ENCODE results near the gene PDXDC1. TPM values are rescaled to one million over a fixed set of nuclear protein-coding genes. Genes with fewer than 3 reads are reported as not detected.

PDXDC1 gene
- total RNA-seq, 1 donor from 2014 or later, result 123 TPM

- Histone ChIP-seq H3K4me3 (ENCODE audit: insufficient read depth, low read depth, low read length) (no peak overlapping the region), H3K9ac (ENCODE audit: low read length) (no peak overlapping the region), H2AFZ (ENCODE audit: low read depth, low read length) (no peak overlapping the region), H3K4me1 (ENCODE audit: insufficient read depth, low read length) (no peaks in the 10 kb centered on the region), H3K79me2 (ENCODE audit: insufficient read depth, low read length) (no peaks in the 10 kb centered on the region), H4K20me1 (ENCODE audit: insufficient read depth, low read length) (no peaks in the 10 kb centered on the region), H3K9me3 (ENCODE audit: insufficient read depth, low read depth, low read length) (no peaks in the 10 kb centered on the region), H3K27ac (ENCODE audit: low read depth, low read length) (no peak overlapping the region), H3K4me2 (ENCODE audit: low read length) (no peak overlapping the region), H3K27me3 (ENCODE audit: insufficient read depth, low read length) (peaks cover 6% of the 10 kb centered on the region), H3K36me3 (ENCODE audit: insufficient read depth, low read length) (no peaks in the 10 kb centered on the region)
- H3K27me3 Mint-ChIP-seq (ENCODE audit: low read depth, unreplicated experiment), result peaks cover 5% of the 10 kb centered on the region
- H3K27ac Mint-ChIP-seq (ENCODE audit: unreplicated experiment), result no peak overlapping the region
- H3K4me3 Mint-ChIP-seq (ENCODE audit: unreplicated experiment), result no peak overlapping the region
- H3K9me3 Mint-ChIP-seq (ENCODE audit: unreplicated experiment), result no peaks in the 10 kb centered on the region
- DNase-seq (ENCODE audit: low read depth) (no peak), FAIRE-seq (no peak)
- TF ChIP-seq EZH2 (IDR thresholded peaks at IDR 0.05; ENCODE audit: insufficient read depth, low read length) (no peak), CTCF (IDR thresholded peaks at IDR 0.05; ENCODE audit: insufficient read depth, low read depth, low read length) (no peak)
- no peaks in the 10 kb centered on the region for H3K4me1 Mint-ChIP-seq (ENCODE audit: low read depth, unreplicated experiment)
- peaks cover 3% of the 10 kb centered on the region for H3K36me3 Mint-ChIP-seq (ENCODE audit: low read depth, unreplicated experiment)
These were observed 19.1 kb upstream of the PDXDC1 start for GRCh38 chr16:14955546-14956231.

DNA sequence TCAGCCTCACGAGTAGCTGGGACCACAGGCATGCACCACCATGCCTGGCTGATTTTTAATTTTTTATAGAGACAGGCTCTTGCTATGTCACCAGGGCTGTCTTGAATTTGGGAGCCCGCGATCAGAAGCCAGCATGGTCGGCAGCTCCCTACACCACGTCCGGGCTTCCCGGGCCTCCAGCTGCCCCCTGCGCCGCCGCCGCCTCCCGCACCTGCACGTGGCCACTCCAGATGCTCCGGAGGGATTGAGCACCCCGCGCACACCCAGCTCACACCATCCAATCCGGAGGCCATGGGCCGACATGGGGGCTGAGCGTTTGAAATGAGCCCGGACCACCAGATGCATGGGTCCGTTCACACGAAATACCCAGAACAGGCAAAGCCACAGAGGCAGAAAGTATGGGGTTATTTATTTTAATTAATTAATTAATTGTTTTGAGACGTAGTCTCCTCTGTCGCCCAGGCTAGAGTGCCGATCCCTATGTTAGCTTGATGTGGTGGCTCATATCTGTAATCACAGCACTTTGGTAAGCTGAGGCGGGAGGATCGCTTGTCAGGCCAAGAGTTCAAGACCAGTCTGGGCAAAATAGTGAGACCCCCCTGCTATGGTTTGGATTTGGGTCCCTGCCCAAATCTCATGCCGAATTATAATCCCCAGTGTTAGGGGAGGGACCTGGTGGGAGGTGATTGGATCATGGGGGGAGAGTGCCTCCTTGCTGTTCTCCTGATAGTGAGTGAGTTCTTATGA, 17.1 kb upstream of the PDXDC1 start:
- peaks cover 3% of the 10 kb centered on the region for H3K36me3 Mint-ChIP-seq (ENCODE audit: low read depth, unreplicated experiment)
- H3K27ac Mint-ChIP-seq (ENCODE audit: unreplicated experiment), result no peak overlapping the region
- no peaks in the 10 kb centered on the region for H3K79me2 ChIP-seq (ENCODE audit: insufficient read depth, low read length)
- H3K27ac ChIP-seq (ENCODE audit: low read depth, low read length), result no peak overlapping the region
- no peak overlapping the region for H3K4me3 ChIP-seq (ENCODE audit: insufficient read depth, low read depth, low read length)
- no peaks in the 10 kb centered on the region for H3K9me3 Mint-ChIP-seq (ENCODE audit: unreplicated experiment)
- H2AFZ ChIP-seq (ENCODE audit: low read depth, low read length), result no peak overlapping the region
- H3K4me1 ChIP-seq (ENCODE audit: insufficient read depth, low read length), result no peaks in the 10 kb centered on the region
- H3K4me1 Mint-ChIP-seq (ENCODE audit: low read depth, unreplicated experiment), result no peaks in the 10 kb centered on the region
- peaks cover 9% of the 10 kb centered on the region for H3K27me3 ChIP-seq (ENCODE audit: insufficient read depth, low read length)
- H3K4me3 Mint-ChIP-seq (ENCODE audit: unreplicated experiment), result no peak overlapping the region
- peaks cover 12% of the 10 kb centered on the region for H3K27me3 Mint-ChIP-seq (ENCODE audit: low read depth, unreplicated experiment)
- H3K4me2 ChIP-seq (ENCODE audit: low read length), result no peak overlapping the region
- FAIRE-seq, result no peak
- DNase-seq (ENCODE audit: low read depth), result no peak
- no peaks in the 10 kb centered on the region for H3K36me3 ChIP-seq (ENCODE audit: insufficient read depth, low read length)
- H4K20me1 ChIP-seq (ENCODE audit: insufficient read depth, low read length), result no peaks in the 10 kb centered on the region
- no peaks in the 10 kb centered on the region for H3K9me3 ChIP-seq (ENCODE audit: insufficient read depth, low read depth, low read length)
- TF ChIP-seq EZH2 (IDR thresholded peaks at IDR 0.05; ENCODE audit: insufficient read depth, low read length), result no peak
- no peak for TF ChIP-seq CTCF (IDR thresholded peaks at IDR 0.05; ENCODE audit: insufficient read depth, low read depth, low read length)
- H3K9ac ChIP-seq (ENCODE audit: low read length), result no peak overlapping the region

DNA sequence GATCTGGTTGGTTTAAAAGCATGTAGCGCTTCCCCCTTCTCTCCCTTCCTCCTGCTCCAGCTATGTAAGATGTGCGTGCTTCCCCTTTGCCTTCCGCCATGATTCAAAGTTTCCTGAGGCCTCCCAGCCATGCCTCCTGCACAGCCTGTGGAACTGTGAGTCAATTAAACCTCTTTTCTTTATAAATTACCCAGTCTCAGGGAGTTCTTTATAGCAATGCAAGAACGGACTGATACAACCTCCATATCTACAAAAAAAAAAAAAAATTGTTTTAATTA, 16.6 kb upstream of the PDXDC1 start:
- no peaks in the 10 kb centered on the region for H4K20me1 ChIP-seq (ENCODE audit: insufficient read depth, low read length)
- no peak overlapping the region for H3K4me2 ChIP-seq (ENCODE audit: low read length)
- H3K27me3 Mint-ChIP-seq (ENCODE audit: low read depth, unreplicated experiment), result peaks cover 13% of the 10 kb centered on the region
- no peaks in the 10 kb centered on the region for H3K36me3 ChIP-seq (ENCODE audit: insufficient read depth, low read length)
- peaks cover 1% of the 10 kb centered on the region for H3K9me3 ChIP-seq (ENCODE audit: insufficient read depth, low read depth, low read length)
- no peak for DNase-seq (ENCODE audit: low read depth)
- no peaks in the 10 kb centered on the region for H3K79me2 ChIP-seq (ENCODE audit: insufficient read depth, low read length)
- H3K27ac ChIP-seq (ENCODE audit: low read depth, low read length), result no peak overlapping the region
- no peaks in the 10 kb centered on the region for H3K4me1 ChIP-seq (ENCODE audit: insufficient read depth, low read length)
- no peak overlapping the region for H3K4me3 ChIP-seq (ENCODE audit: insufficient read depth, low read depth, low read length)
- TF ChIP-seq CTCF (IDR thresholded peaks at IDR 0.05; ENCODE audit: insufficient read depth, low read depth, low read length) (no peak), EZH2 (IDR thresholded peaks at IDR 0.05; ENCODE audit: insufficient read depth, low read length) (no peak)
- peaks cover 3% of the 10 kb centered on the region for H3K36me3 Mint-ChIP-seq (ENCODE audit: low read depth, unreplicated experiment)
- no peaks in the 10 kb centered on the region for H3K4me1 Mint-ChIP-seq (ENCODE audit: low read depth, unreplicated experiment)
- no peak overlapping the region for H3K9ac ChIP-seq (ENCODE audit: low read length)
- no peak overlapping the region for H3K27ac Mint-ChIP-seq (ENCODE audit: unreplicated experiment)
- peaks cover 9% of the 10 kb centered on the region for H3K27me3 ChIP-seq (ENCODE audit: insufficient read depth, low read length)
- H2AFZ ChIP-seq (ENCODE audit: low read depth, low read length), result no peak overlapping the region
- FAIRE-seq, result no peak
- no peak overlapping the region for H3K4me3 Mint-ChIP-seq (ENCODE audit: unreplicated experiment)
- H3K9me3 Mint-ChIP-seq (ENCODE audit: unreplicated experiment), result no peaks in the 10 kb centered on the region

All from astrocyte (in vitro differentiated cells and primary cell).